GM19455 (cell line): Measurements from ENCODE around the gene GATD1.

Experiments used
- ATAC-seq: cut with Tn5 transposase; IDR thresholded peaks from one replicate; pipeline ENCODE4 v1.9.1; 2021; ENCODE audit not compliant: unreplicated experiment

GATD1 gene

GRCh38 chr11:729492-730074, 47.7 kb downstream of the GATD1 start:
- no peak for ATAC-seq

- no peak for ATAC-seq
Measured at GRCh38 chr11:728901-729491, 48.3 kb downstream of the GATD1 start.

GRCh38 chr11:727859-728748, 49.2 kb downstream of the GATD1 start:
- no peak for ATAC-seq

- ATAC-seq, result no peak
Measured at GRCh38 chr11:727281-727701, 50.0 kb downstream of the GATD1 start.

- ATAC-seq, result no peak
Measured at GRCh38 chr11:726278-727220, 50.7 kb downstream of the GATD1 start.

- ATAC-seq, result no peak
Measured at GRCh38 chr11:725624-726202, 51.6 kb downstream of the GATD1 start.

GRCh38 chr11:724778-725386, 52.4 kb downstream of the GATD1 start:
- no peak for ATAC-seq

GRCh38 chr11:724049-724777, 53.1 kb downstream of the GATD1 start:
- ATAC-seq, result no peak

- ATAC-seq, result no peak
Measured at GRCh38 chr11:723120-723883, 54.0 kb downstream of the GATD1 start.

- ATAC-seq, result no peak
Measured at GRCh38 chr11:722346-722811, 54.9 kb downstream of the GATD1 start.

GRCh38 chr11:721741-722345, 55.4 kb downstream of the GATD1 start:
- ATAC-seq, result no peak

GRCh38 chr11:721247-721740, 56.0 kb downstream of the GATD1 start:
- no peak for ATAC-seq

GRCh38 chr11:720642-721246, 56.5 kb downstream of the GATD1 start:
- ATAC-seq, result no peak

- ATAC-seq, result no peak
Measured at GRCh38 chr11:720017-720641, 57.2 kb downstream of the GATD1 start.

- ATAC-seq, result no peak
Measured at GRCh38 chr11:719214-720016, 57.9 kb downstream of the GATD1 start.
